Naive B cell (primary cell): Measurements from ENCODE around the gene ARHGAP27. TPM values are rescaled to one million over a fixed set of nuclear protein-coding genes. Genes with fewer than 3 reads are reported as not detected.
A peak's percentile ranks its signal among the peaks of the same experiment; 100 is the strongest.
"Not testable (repeated sequence)": the region's sequence is repeated elsewhere in the genome, so short reads cannot be mapped to it uniquely, and the experiment has no call there.

Experiments
- ATAC-seq, 2 donors: fragments of 150-1000 bp; cut with Tn5 transposase; 2 replicates each; pipeline ENCODE4 v1.10.0; 2021; ENCODE audit warnings: low read depth in 2 of 2, mild to moderate bottlenecking in 2 of 2, moderate library complexity in 2 of 2
- DNase-seq: peaks from one replicate; pipeline ENCODE4 v3.0.0; 2022
- H3K27ac Mint-ChIP-seq, 6 donors: one replicate each; pipeline ENCODE4 v1.8.0; 2020 to 2022; ENCODE audit warnings: mild to moderate bottlenecking in 6 of 6, mixed read lengths in 6 of 6, moderate library complexity in 5 of 6, inconsistent platforms in 2 of 6
- H3K27me3 Mint-ChIP-seq, 3 donors: one replicate each; pipeline ENCODE4 v1.8.0; 2021 to 2022; ENCODE audit warnings: mixed read lengths in 3 of 3, mild to moderate bottlenecking in 1 of 3
- H3K36me3 Mint-ChIP-seq, 2 donors: one replicate each; pipeline ENCODE4 v1.8.0; 2020 to 2022; ENCODE audit warnings: mixed read lengths in 2 of 2, inconsistent platforms in 1 of 2, mild to moderate bottlenecking in 1 of 2
- H3K4me1 Mint-ChIP-seq, 3 donors: one replicate each; pipeline ENCODE4 v1.8.0; 2020 to 2022; ENCODE audit warnings: mixed read lengths in 3 of 3, inconsistent platforms in 1 of 3, mild to moderate bottlenecking in 1 of 3, moderate library complexity in 1 of 3
- H3K4me3 Mint-ChIP-seq, 8 donors: one replicate each; pipeline ENCODE4 v1.8.0; 2020 to 2022; ENCODE audit warnings: mild to moderate bottlenecking in 8 of 8, mixed read lengths in 8 of 8, moderate library complexity in 8 of 8, inconsistent platforms in 2 of 8
- H3K9me3 Mint-ChIP-seq, 7 donors: one replicate each; pipeline ENCODE4 v1.8.0; 2020 to 2022; ENCODE audit warnings: mixed read lengths in 7 of 7, mild to moderate bottlenecking in 5 of 7, inconsistent platforms in 2 of 7, moderate library complexity in 1 of 7
- polyA plus RNA-seq, 6 donors: library from polyadenylated mRNA; unstranded; fragments of 300-500 nt; fragmentation: Illumina TruSeq; gene quantifications; one replicate each; pipeline ENCODE4 v1.2.3, GENCODE V29; 2021; ENCODE audit warnings: low read depth in 6 of 6

Gene ARHGAP27, protein sequence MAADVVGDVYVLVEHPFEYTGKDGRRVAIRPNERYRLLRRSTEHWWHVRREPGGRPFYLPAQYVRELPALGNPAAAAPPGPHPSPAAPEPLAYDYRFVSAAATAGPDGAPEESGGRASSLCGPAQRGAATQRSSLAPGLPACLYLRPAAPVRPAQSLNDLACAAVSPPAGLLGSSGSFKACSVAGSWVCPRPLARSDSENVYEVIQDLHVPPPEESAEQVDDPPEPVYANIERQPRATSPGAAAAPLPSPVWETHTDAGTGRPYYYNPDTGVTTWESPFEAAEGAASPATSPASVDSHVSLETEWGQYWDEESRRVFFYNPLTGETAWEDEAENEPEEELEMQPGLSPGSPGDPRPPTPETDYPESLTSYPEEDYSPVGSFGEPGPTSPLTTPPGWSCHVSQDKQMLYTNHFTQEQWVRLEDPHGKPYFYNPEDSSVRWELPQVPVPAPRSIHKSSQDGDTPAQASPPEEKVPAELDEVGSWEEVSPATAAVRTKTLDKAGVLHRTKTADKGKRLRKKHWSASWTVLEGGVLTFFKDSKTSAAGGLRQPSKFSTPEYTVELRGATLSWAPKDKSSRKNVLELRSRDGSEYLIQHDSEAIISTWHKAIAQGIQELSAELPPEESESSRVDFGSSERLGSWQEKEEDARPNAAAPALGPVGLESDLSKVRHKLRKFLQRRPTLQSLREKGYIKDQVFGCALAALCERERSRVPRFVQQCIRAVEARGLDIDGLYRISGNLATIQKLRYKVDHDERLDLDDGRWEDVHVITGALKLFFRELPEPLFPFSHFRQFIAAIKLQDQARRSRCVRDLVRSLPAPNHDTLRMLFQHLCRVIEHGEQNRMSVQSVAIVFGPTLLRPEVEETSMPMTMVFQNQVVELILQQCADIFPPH
- polyA plus RNA-seq: 10 to 100 TPM; 32.3 to 76.2 (median 40.9) TPM

DNA sequence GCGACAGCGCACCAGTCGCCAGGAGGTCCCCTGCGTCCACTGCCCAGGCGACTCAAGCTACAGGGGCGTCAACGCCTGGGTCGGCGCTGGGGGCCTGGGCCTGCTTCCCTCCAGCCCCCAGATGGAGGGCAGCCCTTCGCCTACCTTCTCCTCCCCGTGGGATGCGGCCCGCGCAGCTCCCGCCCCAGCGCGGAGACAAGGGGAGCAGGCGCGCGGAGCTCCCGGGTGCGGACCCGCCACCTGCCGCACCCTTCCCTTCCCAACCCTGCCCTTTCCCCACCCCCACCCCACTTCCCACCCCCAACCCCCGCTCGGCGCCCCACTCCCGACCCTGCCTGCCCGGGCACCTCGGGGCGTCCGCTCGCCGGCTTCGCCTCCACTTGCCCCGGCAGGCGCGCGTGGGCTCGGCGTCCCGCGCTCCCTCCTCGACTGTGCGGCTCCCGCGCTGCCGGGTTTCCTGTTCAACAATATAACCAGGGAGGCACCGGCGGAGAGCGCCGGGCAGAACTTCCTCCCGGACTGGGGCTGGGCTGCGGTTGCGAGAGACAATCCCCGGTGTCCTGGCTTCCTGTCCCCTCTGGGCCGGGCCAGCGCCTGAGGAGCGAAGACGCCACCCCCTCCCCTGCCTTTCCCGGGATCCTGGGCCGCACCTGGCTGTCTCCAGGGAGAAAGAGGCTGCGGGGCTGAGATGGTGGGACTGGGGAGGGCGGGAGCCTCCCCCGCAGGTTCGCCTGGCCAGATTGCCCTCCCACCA is at the start of gene ARHGAP27:
ARHGAP27 (minus strand) TSS at position 466 of the 754 bp plus-strand sequence. CDS start 2,591 bp downstream, outside the sequence.
- peaks cover 0 to 2% of the 10 kb centered on the region in 2 donors for H3K36me3 Mint-ChIP-seq
- peak within 1 kb of the TSS; percentile 84 to 93 (median 86) for H3K4me3 Mint-ChIP-seq
- ATAC-seq (no peak), DNase-seq (no peak)
- H3K27me3 Mint-ChIP-seq: no peaks in the 10 kb centered on the region
- H3K27ac Mint-ChIP-seq: peak within 1 kb of the TSS in 2 of 6 donors; percentile 36 to 77
- H3K9me3 Mint-ChIP-seq: no peaks in the 10 kb centered on the region
- peaks cover 26 to 39% (median 28%) of the 10 kb centered on the region in 3 donors for H3K4me1 Mint-ChIP-seq

DNA sequence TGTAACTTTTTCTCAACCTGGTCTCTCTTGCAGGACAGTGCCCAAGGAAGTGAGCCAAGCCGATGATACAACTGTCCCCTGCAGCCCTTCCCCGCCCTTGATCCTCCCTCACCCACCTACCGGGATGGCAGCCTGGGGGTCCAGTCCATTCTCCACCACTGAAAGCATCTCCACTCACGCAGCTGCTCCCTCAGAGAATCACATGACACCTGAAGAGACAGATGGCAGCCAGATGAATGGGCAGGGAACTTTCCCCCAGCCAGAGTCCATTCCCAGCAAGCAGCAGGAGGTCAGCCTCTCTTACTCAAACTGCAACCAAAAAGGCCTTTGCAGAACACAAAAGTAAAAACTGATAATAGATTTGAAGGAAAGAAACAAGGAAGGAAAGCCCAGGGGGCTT is 49.6 kb upstream of the ARHGAP27 start:
- ATAC-seq, H3K9me3 Mint-ChIP-seq, H3K27me3 Mint-ChIP-seq, DNase-seq, H3K36me3 Mint-ChIP-seq: not testable (repeated sequence)
- peak overlapping the region in 3 of 6 donors; percentile 27 to 65 (median 52) for H3K27ac Mint-ChIP-seq
- peaks cover 17 to 20% (median 18%) of the 10 kb centered on the region in 3 donors for H3K4me1 Mint-ChIP-seq
- H3K4me3 Mint-ChIP-seq: peak overlapping the region in 2 of 8 donors; percentile 51 to 55

DNA sequence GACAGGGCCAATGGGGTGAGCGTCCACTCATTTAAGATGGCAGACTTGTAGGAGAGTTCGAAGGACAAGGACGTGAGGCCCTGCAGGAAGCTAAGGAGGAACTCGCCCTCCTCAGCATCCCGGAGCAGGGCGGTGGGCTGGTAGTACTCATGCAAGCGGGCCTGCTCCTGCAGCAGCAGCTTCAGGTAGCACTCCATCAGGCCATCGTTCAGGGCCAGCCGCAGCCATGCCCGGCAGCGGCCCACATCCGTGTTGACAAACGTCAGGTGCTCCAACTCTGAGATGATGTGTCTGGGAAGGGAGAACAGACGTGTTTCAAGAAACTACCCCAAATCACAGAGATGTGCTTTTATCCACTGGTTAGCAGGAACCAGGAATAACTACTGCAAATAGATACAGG is 42.8 kb upstream of the ARHGAP27 start:
- DNase-seq, H3K27ac Mint-ChIP-seq, ATAC-seq, H3K4me3 Mint-ChIP-seq, H3K27me3 Mint-ChIP-seq, H3K9me3 Mint-ChIP-seq, H3K4me1 Mint-ChIP-seq: not testable (repeated sequence)
- H3K36me3 Mint-ChIP-seq: peaks cover 7 to 13% of the 10 kb centered on the region in 2 donors

DNA sequence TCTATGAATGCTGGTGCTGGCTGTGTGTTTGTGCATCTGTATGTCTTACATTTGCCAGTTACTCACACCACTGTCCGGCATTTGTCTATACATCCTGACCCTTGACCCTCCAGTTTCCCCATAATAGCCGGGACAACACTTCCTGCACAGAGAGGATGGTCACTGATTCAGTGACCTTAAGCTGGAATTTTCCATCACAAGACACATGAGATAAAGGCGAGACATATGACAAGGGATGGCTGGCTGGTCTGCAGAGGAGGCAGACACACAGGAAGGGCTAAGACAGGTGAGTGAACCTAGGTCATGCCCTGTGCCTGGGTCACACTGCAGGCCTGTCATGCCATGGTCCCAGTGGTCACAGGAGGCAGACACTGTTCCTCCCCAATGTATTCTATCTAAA is 39.6 kb upstream of the ARHGAP27 start:
- H3K27me3 Mint-ChIP-seq, DNase-seq, H3K27ac Mint-ChIP-seq, H3K9me3 Mint-ChIP-seq, H3K4me3 Mint-ChIP-seq, ATAC-seq, H3K4me1 Mint-ChIP-seq, H3K36me3 Mint-ChIP-seq: not testable (repeated sequence)

DNA sequence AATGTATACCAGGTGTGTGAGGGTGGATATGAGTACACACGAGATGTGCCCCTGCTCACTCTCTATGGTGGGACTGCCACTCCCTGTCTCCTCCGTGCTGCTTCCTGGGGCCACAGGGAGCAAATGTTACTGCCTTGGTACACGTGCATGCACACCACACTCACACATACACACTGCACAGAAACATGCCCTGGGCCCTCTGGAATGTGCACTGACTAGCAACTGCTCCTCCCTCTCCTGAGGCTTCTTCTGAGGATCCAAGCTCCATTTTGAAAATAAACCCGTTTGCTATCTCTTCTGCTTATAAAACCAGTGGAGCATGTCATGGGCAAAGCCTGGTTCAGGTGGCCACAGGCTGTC is 36.5 kb upstream of the ARHGAP27 start:
- not testable (repeated sequence) for H3K27ac Mint-ChIP-seq, H3K4me3 Mint-ChIP-seq, H3K9me3 Mint-ChIP-seq, ATAC-seq, H3K4me1 Mint-ChIP-seq, H3K36me3 Mint-ChIP-seq, H3K27me3 Mint-ChIP-seq, DNase-seq

DNA sequence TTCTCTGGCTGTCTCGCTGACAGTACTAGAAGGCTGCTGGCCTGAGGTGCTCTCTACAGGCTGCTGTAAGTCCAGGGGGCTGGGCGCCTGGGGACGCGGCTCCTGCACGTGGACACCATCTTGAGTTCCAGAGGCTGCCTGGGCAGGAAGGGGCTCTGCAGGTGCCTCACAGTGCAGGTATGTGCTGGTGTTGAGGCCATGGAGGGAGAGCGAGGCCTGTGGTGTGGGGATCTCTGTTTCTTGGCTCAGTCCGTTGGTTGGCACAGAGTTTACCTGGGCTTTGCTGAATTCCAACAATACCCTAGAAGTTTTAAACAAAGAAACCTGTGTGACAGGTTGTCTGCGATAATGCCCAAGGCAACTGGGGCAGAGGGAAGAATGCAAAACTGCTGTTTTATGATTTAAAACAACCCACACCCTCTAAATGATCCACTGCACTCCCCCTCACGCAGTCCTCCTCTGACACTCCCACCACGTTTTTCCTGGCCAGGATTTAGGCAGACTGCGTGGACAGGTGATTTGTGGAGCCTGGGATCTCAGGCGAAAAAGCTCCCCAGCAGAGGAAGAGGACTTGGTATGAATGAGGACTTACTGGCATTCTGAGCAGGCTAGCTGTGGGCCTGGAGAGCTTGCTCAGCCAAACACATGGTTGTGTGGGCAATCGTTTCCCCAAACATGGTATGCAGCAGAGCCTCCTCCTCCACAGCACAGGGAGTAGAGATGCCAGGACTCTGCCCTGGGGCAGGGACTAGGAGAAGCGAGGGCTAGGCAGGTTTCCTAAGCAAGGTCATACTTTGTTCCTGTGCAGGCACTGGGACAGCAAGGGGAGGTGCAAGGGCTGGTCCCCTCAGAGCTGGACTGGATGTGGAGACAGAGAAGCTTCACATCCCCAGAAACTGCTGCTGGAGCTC is 35.9 kb upstream of the ARHGAP27 start:
- H3K4me3 Mint-ChIP-seq, H3K27ac Mint-ChIP-seq, ATAC-seq, H3K9me3 Mint-ChIP-seq, DNase-seq, H3K27me3 Mint-ChIP-seq, H3K4me1 Mint-ChIP-seq, H3K36me3 Mint-ChIP-seq: not testable (repeated sequence)

DNA sequence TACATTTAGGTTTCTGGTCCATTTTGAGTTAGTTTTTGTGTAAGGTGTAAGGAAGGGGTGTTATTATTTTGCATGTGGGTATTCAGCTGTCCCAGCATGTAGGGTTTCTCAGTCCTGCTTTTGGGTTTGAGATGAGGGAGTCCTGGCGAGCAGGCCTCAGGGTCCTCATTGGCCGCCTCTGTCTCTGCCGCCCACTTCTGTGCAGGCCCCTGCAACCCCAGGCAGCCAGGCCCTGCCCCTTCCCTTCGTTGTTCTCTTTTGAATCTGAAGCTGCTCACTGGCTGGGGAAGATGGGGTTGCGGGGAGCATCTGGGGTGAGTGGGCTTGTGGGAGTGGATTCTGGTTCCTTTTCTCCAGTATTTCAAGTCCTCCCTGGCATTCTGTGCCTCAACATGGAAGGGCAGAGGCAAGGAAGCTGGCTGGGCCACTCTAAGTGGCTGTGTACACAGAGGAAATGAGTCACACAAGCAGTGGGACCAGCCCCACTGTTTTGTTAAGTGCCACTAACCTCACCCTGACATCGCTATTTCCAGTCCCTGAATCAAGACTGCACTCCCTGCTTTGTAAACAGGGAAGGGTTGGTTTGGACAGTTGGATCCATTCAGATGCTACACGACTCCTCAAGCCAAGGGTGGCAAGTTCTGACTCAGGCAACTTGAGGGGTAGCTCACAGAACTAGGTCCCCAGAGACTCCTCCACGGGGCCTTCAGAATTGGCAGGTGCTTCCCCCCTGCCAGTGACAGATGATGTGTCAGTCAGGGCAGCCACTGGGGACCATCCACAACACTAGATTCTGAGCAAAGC is 29.1 kb upstream of the ARHGAP27 start:
- DNase-seq (peak; percentile 65), ATAC-seq (peak; percentile 99)
- H3K9me3 Mint-ChIP-seq, H3K36me3 Mint-ChIP-seq, H3K27me3 Mint-ChIP-seq, H3K4me3 Mint-ChIP-seq: not testable (repeated sequence)
- Mint-ChIP-seq H3K4me1 (peaks cover 8 to 17% (median 15%) of the 10 kb centered on the region in 3 donors), H3K27ac (peak overlapping the region in 4 of 6 donors; percentile 24 to 82 (median 55))

DNA sequence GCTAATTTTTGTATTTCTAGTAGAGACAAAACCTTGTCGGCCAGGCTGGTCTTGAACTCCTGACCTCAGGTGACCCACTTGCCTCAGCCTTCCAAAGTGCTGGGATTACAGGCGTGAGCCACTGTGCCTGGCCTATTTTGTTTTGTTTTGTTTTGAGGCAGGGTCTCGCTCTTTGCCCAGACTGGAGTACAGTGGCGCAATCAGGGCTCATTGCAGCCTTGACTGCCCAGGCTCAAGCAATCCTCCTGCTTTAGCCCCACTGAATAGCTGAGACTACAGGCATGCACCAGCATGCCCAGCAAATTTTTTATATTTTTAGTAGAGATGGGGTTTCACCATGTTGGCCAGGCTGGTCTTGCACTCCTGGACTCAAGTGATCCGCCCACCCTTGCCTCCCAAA is 27.8 kb upstream of the ARHGAP27 start:
- not testable (repeated sequence) for DNase-seq, H3K27me3 Mint-ChIP-seq, H3K4me3 Mint-ChIP-seq, H3K9me3 Mint-ChIP-seq, ATAC-seq
- H3K36me3 Mint-ChIP-seq: peaks cover 0 to 11% of the 10 kb centered on the region in 2 donors
- peaks cover 8 to 20% (median 17%) of the 10 kb centered on the region in 3 donors for H3K4me1 Mint-ChIP-seq
- H3K27ac Mint-ChIP-seq: peak overlapping the region in 1 of 6 donors; percentile 33

DNA sequence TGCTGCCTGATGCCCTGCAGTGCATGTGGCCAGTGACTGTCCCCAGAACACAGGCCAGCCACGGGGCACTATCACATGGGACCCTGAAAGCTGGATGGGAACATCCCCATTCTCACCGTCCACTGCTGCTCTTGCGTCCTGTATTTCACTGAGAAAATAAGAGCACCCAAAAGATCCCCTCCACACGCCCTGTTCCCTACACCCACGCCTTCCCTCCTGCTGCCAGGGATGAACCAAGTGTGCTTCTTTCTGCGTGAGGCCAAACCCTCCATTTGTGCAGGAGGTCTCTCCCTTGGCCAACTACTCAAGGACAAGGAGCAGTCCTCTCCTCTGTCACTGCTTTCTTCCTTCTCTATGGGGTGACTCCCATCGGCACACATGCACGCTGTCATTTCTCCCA is 21.7 kb upstream of the ARHGAP27 start:
- not testable (repeated sequence) for H3K27ac Mint-ChIP-seq

DNA sequence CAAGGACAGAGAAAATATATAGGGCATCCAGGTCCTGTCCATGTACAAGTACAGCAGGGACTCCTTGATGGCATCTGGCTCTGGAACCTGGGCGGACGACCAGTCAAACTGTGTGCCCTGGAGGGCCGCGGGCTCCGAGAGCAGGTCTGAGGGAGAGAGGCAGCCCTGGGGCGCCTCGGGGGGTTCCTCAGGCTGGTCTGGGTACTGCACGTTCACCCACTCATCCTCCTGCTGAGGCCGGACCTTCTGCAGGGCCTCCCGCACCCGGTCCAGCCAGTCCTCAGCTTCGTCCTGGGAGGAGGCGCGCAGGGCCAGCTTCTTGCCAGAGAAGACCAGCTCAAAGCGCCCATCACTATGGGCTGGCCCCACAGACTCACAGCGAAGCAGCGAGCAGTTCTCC is 21.1 kb upstream of the ARHGAP27 start:
- H3K4me1 Mint-ChIP-seq: peaks cover 16 to 32% (median 21%) of the 10 kb centered on the region in 3 donors
- H3K9me3 Mint-ChIP-seq, H3K27ac Mint-ChIP-seq, ATAC-seq, H3K4me3 Mint-ChIP-seq, DNase-seq, H3K27me3 Mint-ChIP-seq: not testable (repeated sequence)
- H3K36me3 Mint-ChIP-seq: peaks cover 5 to 33% of the 10 kb centered on the region in 2 donors

More for the DNA sequence above, 21.7 kb upstream of the ARHGAP27 start:
- not testable (repeated sequence) for DNase-seq, H3K27me3 Mint-ChIP-seq, ATAC-seq, H3K9me3 Mint-ChIP-seq
- peaks cover 14 to 32% (median 21%) of the 10 kb centered on the region in 3 donors for H3K4me1 Mint-ChIP-seq
- peaks cover 5 to 28% of the 10 kb centered on the region in 2 donors for H3K36me3 Mint-ChIP-seq
- H3K4me3 Mint-ChIP-seq: peak overlapping the region in 1 of 8 donors; percentile 63

DNA sequence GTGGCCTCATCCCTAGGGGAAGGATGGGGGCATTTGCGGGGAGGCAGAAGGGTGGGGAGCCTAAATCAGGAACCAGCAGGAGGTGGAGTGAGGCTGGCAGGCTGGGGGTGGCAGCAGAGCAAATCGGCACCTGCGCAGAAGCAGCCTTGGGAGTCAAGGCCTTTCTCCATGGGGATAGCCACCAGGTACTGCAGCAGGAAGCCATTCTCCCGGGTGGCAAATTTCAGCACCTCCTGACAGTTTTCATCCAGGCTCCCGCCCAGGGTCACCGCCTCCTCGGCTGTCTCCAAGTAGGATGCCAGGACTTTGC is 20.5 kb upstream of the ARHGAP27 start:
- Mint-ChIP-seq H3K36me3 (peaks cover 5 to 33% of the 10 kb centered on the region in 2 donors), H3K4me1 (peaks cover 16 to 32% (median 21%) of the 10 kb centered on the region in 3 donors)
- H3K4me3 Mint-ChIP-seq, H3K9me3 Mint-ChIP-seq, H3K27me3 Mint-ChIP-seq, ATAC-seq, DNase-seq, H3K27ac Mint-ChIP-seq: not testable (repeated sequence)
